GM18909 (cell line): Measurements from ENCODE around the gene ERLIN1.

Source experiments
- ATAC-seq: cut with Tn5 transposase; IDR thresholded peaks from one replicate; pipeline ENCODE4 v1.9.1; 2021; ENCODE audit warnings: mild to moderate bottlenecking; ENCODE audit not compliant: unreplicated experiment, poor library complexity

Gene ERLIN1

DNA sequence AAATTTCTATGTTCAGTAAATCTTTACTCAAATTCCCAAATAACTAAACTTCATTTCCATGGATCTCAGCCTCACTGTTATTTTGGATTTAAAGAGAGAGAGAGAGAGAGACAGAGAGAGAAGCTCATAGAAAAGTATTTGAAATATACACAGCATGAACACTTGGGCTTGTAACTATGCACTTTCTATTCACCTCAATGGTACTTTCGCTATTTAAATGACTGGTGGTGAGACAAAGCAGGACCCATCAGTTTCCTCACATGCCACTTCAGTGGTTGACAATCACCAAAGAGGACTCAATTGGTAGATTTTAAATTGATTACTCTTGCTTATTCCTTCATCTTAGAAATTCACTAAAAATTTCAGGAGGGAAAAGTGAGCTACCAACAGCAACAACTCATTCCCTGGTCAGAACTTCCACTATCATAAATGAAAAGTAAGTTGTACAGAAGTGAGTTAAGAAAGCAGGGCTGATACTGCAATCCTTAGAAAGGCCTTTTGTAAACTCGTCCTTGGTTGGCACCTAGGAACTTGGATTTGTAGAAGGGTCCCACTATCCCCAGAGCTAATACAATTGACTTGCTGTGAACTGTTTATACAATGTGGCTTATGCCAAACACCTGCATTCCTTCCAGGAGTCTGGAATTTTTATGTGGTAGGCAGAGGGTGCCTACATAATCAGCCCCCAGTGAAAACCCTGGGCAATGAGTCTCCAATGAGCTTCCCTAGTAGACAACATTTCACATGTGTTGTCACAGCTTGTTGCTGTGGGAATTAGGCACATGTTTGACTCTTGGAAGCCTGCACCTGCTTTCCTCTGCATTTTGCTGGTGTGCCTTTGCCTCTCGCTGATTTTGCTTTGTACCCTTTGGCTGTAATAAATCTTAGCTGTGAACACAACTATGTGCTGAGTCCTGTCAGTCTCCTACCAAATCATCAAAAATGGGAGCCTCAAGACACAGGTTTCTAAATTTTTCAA, 10.8 kb downstream of the ERLIN1 start:
- peak; percentile 66 for ATAC-seq

DNA sequence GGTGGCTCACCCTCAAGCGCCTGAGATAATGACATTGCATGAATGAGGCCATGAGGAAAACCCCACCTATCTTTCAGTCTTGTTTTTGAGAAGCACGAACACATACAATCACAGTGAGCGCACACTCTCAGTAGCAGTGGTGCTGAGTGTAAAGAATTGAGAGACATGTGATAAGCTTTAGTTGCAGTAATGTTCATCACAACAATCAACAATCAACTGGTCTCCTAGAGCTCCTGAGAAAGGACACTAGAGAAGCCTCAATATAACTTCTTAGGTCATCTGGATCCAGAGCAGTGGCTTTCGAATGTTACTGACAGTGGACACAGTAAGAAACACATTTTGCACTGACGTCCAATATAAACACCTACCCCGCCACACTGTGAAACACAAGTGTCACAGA, 12.8 kb downstream of the ERLIN1 start:
- no peak for ATAC-seq

DNA sequence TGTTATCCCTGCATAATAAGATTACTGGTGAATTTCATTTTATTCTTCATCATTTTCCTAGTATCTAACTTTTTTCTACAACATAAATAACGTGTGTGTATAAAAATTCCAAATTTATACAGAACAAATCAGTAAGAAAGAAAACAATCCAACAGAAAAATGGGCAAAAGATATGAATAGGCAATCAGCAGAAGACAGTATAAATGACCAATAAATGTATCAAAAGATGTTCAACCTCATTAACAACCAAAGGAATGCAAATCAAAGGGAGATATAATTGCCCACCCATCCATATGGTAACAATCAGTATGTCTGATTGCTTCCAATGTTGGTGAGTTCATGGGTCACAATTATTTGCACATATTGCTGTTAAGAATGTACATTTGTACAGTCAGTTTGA, 13.5 kb downstream of the ERLIN1 start:
- no peak for ATAC-seq

DNA sequence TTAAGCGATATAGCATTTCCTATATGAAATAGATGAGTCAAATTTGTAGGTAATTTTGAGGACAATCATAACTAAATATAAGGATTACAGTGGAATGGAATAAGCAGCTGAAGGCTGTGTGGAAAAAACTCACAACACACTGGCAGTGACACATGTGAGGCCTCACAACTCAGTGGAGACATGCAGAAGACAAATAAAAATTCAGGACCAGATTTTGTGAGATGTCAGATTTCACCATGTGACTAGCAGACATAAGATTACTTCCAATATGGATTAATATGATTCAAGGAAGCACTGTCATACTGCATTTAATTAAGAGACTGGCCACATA, 17.6 kb downstream of the ERLIN1 start:
- no peak for ATAC-seq

DNA sequence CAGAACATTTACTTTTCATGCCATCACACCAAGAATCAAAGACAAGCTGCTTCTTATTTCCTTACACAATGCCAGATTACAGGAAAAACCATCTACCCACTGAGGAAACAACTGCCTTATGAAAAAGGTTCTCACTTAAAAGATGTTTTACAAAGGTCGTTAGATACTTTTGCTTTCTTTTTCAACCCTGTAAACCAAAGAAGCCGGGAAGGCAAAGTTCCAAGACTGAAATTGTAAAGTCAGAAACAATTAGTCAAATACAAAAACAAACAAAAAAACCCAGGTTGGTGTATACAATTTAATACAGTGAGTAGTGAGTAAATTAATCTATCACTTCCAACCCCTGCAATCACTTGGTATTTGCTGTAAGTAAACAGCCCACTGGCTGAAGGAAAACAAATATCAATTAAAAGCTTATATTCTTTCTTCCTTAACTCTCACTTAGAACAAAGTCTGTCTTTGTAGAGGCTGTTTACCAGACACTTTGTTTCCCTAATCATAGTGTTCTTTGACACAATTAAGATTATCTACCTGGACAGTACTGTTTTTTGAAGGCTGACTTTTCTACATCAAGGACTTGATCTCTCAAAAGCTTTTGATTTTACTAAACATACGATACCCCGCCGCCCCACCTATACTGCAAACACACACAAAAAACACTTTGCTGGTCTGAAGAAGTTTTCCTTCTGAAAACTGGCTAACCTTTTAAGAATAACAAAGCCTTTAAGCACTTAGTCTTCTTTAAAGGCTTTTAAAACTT, 18.1 kb downstream of the ERLIN1 start:
- ATAC-seq, result no peak

DNA sequence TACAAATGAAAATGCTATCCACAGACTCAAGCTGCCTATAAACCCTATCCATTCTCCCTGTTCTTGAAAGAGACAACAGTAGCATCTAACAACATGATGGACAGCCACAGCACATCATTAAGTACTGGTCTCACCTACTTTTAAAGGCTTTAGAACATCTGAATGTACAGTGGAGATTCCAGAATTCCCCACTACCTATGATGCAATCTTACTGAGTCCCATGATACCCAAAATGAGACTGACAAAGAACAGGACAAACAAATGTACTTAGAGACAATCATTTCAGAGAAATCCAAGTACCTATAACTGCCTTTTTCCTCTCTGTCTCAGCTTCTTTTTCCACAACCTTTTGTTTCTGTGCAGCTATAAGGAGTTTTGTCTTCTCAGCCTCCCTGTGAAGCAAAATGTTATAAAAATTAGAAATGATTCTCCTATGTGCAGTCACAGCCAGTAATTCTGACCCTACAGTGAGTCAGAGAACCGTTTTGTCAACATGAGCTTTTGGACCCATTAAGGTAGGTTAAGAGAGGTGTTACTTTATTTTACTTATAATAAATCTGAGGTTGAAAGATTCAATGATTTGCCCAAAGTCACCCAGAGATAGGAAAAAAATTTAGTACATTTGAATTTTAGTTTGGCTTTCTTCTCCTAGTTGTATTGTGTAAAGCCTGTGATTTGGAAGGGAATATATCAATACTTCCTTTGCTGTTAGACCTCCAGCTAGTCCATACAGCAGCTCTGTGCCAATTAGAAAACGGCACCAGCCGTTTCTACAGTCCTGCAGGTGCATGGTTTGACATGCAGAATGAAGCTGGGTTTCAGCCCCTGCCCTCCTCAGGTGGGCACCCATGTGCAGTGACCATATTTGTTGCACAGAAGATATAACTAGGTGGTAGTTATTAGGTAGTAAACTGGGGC, 21.9 kb downstream of the ERLIN1 start:
- ATAC-seq, result no peak

DNA sequence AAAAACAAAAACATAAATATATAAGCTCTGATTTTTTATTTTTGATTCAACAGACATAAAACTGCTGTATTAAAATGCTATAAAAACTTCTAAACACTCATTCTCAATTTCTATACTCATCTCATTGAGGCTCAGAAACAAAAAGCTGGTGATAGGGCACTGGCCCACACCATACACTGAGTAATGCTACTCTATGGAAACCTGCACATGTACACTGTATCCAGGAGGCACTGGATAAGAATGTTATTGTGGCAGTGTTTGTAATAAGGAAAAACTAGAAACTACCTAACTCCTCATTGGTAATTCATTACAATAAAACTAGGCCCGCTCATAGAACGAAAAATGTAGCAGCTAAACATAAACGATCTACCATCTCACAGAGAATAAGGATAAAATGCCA, 23.1 kb downstream of the ERLIN1 start:
- ATAC-seq, result no peak

DNA sequence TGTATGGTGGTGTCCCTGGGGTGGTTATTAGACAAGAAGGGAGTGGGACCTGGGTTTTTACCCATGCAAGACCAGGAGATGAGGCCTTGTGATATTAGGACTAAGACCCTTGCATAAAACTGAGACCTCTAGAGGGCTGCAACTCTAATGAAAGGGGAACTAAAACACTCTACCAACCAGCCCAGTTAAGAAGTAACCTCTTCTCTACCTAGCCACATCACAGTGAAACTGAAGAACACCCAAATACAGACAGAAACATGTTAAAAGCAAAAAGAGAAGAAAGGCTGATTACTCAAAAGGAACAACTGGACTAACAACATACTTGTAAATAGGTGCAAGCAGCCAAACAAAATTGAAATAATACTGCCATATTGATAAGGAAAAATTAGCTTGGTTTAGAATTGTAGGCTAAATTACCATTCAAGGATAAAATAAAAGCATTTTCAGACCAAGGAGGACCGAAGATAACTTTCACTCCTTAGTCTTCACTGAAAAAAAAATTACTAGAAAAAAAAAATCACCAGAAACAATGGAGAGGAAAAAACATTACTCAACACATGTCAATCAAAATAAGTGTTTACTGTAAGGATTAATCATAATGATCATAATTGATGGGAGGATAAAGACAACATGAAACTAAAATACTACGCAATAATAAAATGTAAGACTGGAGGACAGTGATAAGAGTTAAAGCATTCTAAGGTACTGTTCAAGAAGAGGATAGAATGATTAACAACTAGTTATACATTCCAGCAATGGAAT, 27.6 kb downstream of the ERLIN1 start:
- peak; percentile 89 for ATAC-seq

DNA sequence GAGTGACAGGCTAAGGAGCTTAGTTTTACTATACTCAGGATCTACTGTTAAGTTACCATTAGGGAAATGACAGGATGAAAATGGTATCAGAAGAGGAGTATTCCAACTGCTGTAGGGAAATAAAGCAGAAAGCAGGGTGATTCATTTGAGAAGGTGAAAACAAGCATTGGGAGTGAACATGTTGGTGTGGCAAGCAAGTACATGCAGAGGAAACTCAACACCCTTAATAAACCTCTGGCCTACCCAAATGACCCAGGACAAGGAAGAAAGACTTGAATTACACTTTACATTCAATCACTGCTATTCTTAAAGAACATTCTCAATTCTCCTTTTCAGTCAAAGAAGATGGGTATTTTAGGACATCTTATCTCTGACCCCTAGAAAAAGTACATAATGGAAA, 28.7 kb downstream of the ERLIN1 start:
- no peak for ATAC-seq

DNA sequence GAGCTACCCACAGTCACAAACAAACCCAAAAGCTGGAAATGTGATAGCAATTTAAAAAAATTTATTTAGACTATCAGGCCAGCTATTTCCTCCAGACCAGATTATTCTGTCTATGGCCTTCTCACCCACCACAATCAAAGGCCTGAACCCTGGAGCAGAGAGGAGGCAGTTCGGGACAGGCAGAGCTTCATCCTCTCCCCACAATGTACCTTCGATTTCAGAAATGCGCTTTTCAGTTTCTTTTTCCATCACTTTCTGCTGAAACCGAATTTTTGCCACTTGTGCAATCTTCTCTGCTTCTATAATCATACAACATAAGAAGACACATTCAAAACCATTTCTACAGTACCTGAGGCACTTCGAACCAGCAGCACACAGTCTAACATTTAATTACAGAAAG, 29.9 kb downstream of the ERLIN1 start:
- ATAC-seq, result no peak

DNA sequence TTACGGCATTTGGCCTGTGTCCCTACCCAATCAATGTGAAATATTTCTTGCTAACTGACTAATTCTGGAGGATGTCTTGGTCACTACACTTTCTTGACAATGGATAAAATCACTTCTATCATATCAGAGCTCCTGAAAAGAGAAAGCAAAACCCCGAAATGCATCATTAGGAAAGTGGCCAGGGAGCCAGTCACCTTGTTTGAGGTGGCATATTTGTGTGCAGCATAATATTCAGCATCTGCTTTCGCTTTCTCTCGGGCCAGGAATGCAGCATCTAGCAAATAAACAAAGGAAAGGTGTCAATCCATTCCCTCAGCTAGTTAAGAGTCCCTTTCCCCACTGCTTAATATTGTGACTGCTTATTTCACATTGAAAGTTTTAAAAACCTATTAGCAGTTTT, 31.2 kb downstream of the ERLIN1 start:
- no peak for ATAC-seq

DNA sequence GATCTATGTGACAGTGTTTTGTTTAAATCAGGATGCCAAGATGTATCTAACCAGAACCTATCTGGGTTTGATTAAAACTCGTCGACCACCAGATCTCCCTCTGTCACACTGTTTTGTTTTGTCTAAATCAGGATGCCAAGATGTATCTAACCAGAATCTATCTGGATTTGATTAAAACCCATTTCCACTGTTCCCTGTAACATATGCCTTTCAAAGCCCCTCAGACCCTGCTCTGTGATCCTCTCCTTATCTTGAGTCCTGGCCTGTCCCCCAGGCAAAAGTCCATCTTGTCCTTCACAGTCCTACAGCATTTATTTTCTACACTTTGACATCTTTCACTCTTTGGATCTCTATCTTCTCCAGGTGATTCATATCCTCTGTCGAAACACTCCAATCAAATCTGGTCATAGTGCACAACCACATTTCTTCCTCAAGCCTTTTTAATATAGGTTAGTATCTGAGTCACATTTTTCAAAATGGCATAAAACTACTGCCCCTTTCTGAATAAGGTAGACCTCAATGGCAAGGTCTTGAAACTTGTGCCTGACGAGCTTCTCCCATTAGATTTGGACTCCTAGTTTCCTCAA, 32.5 kb downstream of the ERLIN1 start:
- ATAC-seq, result no peak

DNA sequence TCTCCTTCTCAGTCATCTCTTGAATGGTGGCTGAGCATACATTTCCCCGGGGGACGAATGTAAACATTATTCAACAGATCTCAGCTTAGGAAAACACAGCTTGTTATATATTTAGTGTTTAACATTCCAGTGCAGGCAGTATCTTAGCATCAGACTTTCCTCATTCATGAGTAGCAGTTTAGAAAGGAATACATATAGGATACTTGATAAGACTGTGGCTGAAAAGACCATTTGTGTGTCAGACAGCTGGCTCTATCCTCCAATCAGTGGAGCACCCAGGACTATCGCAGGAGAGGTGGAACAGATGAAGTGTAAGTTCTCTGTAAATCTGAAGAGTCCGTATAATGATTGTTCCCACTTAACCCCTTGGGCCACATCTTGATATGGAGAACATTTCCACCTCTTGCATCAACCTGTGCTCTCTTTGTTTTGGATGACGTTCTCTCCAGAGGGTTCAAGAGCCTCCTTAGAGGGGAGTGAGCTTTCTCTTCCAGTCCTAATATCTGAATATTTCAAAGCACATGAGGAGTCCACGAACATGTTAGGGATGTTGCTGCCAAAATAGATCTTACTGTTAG, 34.0 kb downstream of the ERLIN1 start:
- no peak for ATAC-seq

DNA sequence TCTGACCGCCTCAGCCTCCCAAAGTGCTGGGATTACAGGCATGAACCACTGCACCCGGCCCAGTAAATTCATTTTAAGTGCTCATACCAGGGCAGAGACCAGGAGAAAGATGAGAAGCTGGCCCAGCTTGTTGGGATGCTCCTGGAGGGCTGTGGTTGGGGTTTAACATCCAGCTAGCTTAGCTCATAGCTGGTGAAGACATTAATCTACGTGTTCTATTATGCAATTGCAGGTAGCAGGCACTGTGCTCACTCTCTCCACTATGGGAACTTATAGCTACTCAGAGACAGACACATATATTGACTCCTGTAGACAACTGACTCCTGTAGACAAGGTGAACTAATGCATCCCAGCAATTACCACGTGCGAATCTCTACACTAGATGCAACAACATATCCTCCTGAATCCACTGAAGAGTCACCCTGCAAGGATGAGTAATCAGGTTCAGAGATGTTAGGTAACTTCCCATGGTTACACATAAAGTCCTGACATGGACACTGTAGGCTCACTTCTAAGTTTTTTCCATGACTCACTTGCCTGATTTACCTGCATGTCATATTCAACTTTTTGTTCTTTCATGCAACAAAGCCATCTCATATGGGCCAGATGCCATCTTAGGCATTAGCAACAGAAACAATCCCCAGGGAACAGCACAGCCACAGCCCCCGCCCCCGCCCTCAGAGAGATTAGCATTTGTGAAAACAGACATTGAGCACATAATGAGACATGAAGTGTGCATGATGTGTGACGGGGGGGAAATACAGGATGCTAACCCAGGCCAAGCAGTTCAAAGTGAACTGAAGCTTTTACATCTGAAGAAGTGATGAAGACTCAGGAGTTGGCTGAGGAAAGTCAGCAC, 37.2 kb downstream of the ERLIN1 start:
- peak; percentile 59 for ATAC-seq

DNA sequence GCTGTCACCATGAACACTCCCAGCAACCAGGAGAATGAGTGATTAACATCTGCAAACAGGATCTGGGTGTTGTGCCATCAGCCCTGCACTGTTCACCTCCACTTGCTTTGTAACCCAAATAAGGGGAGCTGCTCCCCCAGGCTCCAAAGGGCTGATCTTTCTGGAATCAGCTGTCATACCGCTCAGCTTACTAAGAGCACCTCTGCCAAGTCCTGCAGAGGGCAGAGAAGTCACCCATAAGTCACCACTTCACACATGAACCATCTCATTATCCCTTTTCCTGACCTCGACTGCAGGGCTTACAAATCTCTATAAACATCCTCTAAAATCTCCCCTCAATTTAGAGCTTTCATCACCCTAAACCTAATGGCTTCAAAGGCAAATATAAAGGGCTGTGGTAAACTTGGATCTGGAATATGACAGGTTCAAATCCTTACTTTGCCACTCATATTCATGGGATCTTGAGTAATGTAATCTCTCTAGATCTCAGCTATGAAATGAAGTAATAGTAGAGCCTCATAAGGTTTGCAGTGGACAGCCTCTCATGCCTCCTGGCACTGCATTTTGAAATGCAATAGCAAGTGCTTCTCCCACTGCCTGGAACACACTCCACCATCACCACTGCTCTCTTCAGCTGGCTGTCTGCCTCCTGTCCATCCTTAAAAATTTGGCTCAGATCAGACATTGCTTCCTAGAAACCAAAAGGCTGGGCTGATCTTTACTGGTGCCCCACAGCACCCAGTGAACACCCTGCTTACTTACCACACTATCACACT, 38.8 kb downstream of the ERLIN1 start:
- ATAC-seq, result no peak

DNA sequence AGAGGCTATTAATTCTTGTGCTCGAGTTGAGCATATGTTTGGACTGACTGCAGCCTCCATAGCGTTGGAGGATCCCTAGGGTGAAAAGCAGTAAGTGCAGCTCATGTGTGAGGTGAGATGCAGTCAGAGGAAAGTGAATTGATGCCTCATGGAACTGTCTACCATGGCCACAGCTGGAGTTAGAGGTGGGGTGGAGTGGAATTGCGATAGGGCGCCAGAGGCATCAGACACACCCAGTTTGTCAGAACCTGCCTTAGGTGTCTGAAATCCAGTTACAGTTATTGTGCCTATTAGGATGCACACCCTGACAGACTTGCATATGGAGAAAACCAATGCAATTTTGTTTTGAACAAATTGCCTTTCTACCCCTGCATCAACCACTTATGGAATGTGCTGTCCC, 39.4 kb downstream of the ERLIN1 start:
- ATAC-seq, result no peak

DNA sequence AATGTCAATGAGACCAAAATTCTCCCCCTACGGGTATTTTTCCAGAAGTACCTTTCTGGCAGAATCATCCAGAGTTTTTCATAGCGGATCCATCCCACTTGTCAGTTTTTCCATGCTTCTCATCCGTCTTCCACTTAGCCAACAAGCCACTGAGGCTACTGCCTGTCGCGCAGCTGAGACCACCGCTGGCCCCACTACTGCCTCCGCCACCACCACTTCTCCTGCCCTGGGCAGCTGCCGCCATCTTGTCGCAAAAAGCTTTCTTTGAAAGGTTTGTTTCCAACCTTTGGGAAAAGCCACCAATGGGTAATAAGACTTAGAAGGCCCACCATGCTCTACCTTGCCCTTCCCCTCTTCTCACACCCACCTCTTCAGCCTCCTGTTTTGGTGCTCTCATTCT, 42.1 kb downstream of the ERLIN1 start:
- no peak for ATAC-seq
